Activated CD8-positive, alpha-beta memory T cell treated with anti-CD3 and anti-CD28 coated beads, Interleukin-2, amount 50 U/mL, for 1 hour (primary cell): ENCODE measurements around the gene ARSK.
A peak's percentile ranks its signal among the peaks of the same experiment; 100 is the strongest.
"Not testable (repeated sequence)": the region's sequence is repeated elsewhere in the genome, so short reads cannot be mapped to it uniquely, and the experiment has no call there.

Experiments
- DNase-seq: peaks from one replicate; pipeline ENCODE4 v3.0.0-alpha.2; 2020; ENCODE audit errors: extremely low read depth

Gene ARSK

GRCh38 chr5:95620870-95621838, 66.3 kb downstream of the ARSK start:
- no peak for DNase-seq

- no peak for DNase-seq
Observed at GRCh38 chr5:95621839-95622629, 67.1 kb downstream of the ARSK start.

GRCh38 chr5:95623706-95624105, 68.8 kb downstream of the ARSK start:
- no peak for DNase-seq

- no peak for DNase-seq
Observed at GRCh38 chr5:95624368-95624767, 69.5 kb downstream of the ARSK start.

GRCh38 chr5:95626701-95627100, 71.8 kb downstream of the ARSK start:
- DNase-seq, result no peak

- no peak for DNase-seq
Observed at GRCh38 chr5:95627971-95628810, 73.3 kb downstream of the ARSK start.

- DNase-seq, result no peak
Observed at GRCh38 chr5:95628933-95629332, 74.0 kb downstream of the ARSK start.

- DNase-seq, result no peak
Observed at GRCh38 chr5:95630394-95630917, 75.6 kb downstream of the ARSK start.

- no peak for DNase-seq
Observed at GRCh38 chr5:95631255-95631958, 76.5 kb downstream of the ARSK start.

- no peak for DNase-seq
Observed at GRCh38 chr5:95631991-95632675, 77.2 kb downstream of the ARSK start.

GRCh38 chr5:95632942-95633341, 78.0 kb downstream of the ARSK start:
- DNase-seq, result not testable (repeated sequence)

GRCh38 chr5:95633671-95634070, 78.8 kb downstream of the ARSK start:
- no peak for DNase-seq

- no peak for DNase-seq
Observed at GRCh38 chr5:95634081-95634480, 79.2 kb downstream of the ARSK start.

GRCh38 chr5:95638632-95639031, 83.7 kb downstream of the ARSK start:
- no peak for DNase-seq

- no peak for DNase-seq
Observed at GRCh38 chr5:95641741-95642220, 86.9 kb downstream of the ARSK start.

- DNase-seq, result no peak
Observed at GRCh38 chr5:95643152-95643551, 88.3 kb downstream of the ARSK start.

GRCh38 chr5:95644351-95645042, 89.6 kb downstream of the ARSK start:
- DNase-seq, result no peak

- DNase-seq, result not testable (repeated sequence)
Observed at GRCh38 chr5:95646226-95646568, 91.3 kb downstream of the ARSK start.

GRCh38 chr5:95646569-95647431, 91.9 kb downstream of the ARSK start, which contains the start of gene RFESD:
TSS of gene RFESD (plus strand) at chr5:95646777. CDS start at chr5:95652272, 5,495 bp downstream.
- peak; percentile 83 for DNase-seq
